TTC549 (cell line): Measurements from ENCODE around the gene AUH.

ENCODE experiments used
- FAIRE-seq: peaks from 2 replicates; lab custom pipeline; 2012; peaks lifted over from hg19 to GRCh38; lab: Jason Lieb, UNC

AUH gene

GRCh38 chr9:91291866-91292265 is 69.9 kb downstream of the AUH start:
- no peak for FAIRE-seq

DNA sequence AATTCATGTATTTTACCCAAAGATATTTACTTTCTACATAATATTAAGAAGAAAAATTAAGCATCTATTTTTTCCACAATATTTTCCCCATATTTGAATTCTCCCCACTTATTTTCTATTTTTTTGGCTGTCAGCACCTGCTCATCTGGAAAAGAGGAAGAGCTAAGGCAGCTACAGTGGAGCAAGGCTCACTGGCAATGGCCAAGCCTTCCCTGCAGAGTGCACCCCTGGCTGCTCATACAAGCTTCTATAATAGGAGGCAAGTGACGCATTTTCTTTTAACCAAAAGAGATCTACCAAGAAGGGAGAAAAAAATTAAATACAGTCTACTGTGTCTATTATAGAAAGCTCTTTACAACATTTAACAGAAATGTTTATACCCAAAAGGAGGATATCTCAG is 72.5 kb downstream of the AUH start:
- no peak for FAIRE-seq

- no peak for FAIRE-seq
Measured at GRCh38 chr9:91285729-91286353, 75.9 kb downstream of the AUH start.

DNA sequence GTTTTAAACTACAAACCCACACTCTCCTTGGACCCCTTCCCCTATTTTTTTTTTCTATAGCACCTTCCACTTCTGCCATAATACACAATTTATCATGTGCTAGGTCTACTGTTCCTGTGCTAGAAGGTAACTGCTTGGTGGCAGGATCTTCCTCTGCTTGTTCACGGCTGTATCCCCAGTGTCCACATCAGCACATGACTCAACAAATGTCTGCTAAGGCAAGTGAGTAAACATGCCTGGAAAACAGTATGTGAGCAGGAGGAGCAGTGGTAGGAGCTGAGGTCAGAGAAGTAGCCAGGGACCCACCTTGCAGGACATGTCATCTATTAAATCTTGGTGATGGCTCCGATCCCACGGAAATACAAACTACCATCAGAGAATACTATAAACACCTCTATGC is 79.4 kb downstream of the AUH start:
- FAIRE-seq, result no peak

- FAIRE-seq, result no peak
Measured at GRCh38 chr9:91279296-91280204, 82.2 kb downstream of the AUH start.

GRCh38 chr9:91276513-91276912 is 85.2 kb downstream of the AUH start:
- no peak for FAIRE-seq

GRCh38 chr9:91275655-91276054 is 86.1 kb downstream of the AUH start:
- no peak for FAIRE-seq

DNA sequence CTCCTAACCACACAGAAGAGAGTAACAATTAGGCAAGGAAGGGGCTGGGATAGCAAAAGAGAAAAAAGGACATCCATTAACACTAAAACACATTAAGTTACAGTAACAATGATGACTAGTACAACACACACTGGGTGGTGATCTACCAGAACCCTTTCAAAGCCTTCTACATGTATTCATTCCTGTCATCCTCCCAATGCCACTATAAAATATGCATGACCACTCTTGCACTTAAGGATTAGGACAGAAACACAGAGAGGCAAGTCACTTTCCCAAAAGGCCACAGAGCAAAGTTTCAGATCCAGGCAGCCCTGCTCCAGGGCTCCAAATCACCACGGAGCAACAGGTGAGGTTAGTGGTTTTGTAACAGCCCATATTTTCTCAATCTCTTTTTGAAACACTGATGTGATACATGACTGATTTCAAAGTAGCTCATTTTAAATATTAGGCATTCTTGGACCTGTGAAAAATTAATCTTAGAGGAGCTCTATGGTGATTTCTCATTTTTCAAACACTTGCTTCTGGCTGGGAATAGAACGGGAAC is 86.7 kb downstream of the AUH start:
- no peak for FAIRE-seq

DNA sequence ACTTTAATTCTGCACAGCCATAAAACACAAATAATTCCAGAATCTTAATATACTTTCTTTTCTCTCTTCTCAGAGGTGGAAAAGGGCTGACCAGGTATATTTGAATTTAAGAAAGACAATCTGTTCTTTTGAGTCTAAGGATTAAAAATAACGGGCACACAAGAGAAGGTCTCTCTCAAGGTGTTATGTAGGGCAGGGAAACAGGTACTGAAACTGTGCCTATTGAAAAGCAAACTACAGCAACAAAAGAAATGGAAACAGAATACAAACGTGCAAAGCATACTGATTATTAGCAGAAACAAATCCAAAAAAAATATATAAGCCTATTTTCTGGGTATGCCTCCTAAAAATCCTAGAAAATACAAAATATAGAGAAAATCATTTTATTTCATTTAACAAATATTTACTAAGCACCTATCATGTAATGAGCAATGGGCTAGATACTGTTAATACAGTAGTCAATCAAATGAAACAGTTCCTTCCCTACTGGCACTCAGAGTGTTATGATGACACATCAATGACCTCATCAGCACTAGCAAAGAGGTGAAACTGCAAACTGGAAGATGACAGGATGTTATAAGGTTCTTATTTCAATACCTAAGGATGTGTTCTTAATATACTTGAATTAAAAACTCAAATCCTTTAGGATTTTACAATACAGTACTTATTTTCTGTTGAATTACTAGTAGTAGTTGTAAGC is 87.7 kb downstream of the AUH start:
- no peak for FAIRE-seq

GRCh38 chr9:91271156-91271555 is 90.6 kb downstream of the AUH start:
- no peak for FAIRE-seq

- no peak for FAIRE-seq
Measured at GRCh38 chr9:91269907-91270491, 91.7 kb downstream of the AUH start.

- no peak for FAIRE-seq
Measured at GRCh38 chr9:91266448-91266847, 95.3 kb downstream of the AUH start.

DNA sequence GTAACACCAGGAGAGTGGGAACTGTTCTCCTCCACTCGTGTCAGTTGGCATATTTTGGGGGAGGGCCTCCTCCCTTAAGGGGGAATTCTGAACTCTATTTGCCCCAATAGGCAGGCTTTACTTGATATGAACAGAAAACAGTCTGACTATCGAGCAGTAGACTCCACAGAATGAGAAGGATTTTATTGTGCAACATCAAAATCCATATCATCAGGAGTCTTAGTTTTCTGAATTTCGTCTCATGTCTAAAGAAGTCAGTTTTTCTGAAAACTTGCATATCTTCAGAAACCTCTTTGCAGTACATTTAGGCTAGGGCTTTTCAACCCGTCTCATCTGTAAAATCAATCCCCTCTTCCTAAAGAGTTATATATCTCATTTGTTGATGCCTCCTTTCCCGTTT is 96.2 kb downstream of the AUH start:
- FAIRE-seq, result no peak

- no peak for FAIRE-seq
Measured at GRCh38 chr9:91261417-91261816, 100.3 kb downstream of the AUH start.

DNA sequence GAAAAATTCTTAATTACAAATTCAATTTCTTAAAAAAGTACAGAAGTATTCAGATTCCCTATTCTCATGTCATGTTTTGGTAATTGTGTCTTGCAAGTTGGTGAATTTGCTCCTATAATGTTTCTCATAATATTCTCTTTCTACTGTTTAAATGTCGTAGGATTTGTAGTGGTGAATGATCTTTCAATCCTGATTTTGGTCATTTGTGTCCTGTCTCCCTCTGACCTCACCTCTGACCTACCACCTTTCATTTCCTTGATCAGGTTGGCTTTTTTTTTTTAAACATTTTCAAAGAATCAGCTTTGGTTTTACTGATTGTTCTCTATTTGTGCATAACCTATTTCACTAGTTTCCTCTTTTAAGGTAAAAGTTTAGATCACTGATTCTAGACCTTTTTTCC is 102.6 kb downstream of the AUH start:
- FAIRE-seq, result no peak

DNA sequence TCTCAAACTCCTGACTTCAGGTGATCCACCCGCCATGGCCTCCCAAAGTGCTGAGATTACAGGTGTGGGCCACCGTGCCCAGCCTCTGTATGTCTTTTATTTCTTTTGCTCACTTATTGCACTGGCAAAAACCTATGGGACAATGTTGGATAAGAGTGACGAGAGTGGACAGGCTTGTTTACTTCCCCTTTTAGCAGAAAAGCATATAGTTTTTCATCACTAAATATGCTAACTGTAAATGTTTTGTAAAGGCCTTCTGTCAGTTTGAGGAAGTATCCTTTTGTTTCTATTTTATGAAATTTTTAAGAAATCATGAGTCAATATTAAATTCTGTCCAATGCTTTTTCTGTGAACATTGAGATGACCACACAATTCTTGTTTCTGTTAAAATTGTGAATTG is 103.3 kb downstream of the AUH start:
- no peak for FAIRE-seq

- FAIRE-seq, result no peak
Measured at GRCh38 chr9:91256235-91256634, 105.5 kb downstream of the AUH start.

DNA sequence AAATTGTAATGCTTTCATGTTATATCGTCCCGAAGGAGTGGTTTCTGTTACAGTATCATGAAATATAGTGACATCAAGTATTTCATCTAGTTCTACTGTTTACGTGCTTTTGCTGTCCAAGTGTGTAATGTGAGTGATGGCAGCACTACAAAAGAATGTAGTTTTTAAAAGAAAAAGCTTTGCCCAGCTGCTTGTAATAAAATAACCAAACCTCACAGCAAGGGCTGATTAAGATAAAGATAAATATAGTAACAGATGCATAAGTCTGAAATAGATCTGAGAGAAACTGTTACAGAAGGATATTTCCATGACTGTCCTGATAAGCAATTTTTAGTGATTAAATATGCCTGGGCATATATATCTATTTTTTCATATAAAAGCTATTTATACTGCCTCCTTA is 106.4 kb downstream of the AUH start:
- FAIRE-seq, result no peak

GRCh38 chr9:91253488-91253887 is 108.2 kb downstream of the AUH start:
- no peak for FAIRE-seq

GRCh38 chr9:91248707-91249106 is 113.0 kb downstream of the AUH start:
- FAIRE-seq, result no peak

- no peak for FAIRE-seq
Measured at GRCh38 chr9:91247278-91247677, 114.4 kb downstream of the AUH start.

DNA sequence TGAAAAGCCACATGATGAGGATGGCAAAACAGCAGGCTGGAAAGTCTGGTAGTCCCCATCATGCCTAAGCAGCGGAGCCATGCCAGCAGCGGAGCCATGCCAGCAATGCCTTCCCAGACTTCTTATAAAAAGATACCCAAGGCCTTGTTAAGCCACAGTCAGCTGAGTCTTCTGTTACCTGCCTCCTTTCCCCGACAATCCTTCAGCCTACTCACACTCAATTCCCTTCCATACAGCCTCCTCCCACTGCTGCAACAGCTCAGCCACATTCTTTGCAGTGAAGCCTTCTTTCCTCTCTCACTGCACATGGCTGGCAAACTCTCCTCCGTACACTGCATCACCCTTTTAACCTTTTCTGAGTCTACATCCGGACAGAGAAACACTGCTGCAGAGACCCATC is 114.9 kb downstream of the AUH start:
- FAIRE-seq, result no peak
